H1 (cell line): Measurements from ENCODE around the gene SGCD. TPM values are rescaled to one million over a fixed set of nuclear protein-coding genes. Genes with fewer than 3 reads are reported as not detected.

ENCODE experiments used
- CTCF ChIP-seq, 3 experiments: IDR thresholded peaks; 1 replicate in 2 of 3; 2 replicates in 1 of 3; pipeline versions ENCODE4 v1.5.1 to v1.6.1; 2011; ENCODE audit warnings: low read length in 3 of 3, mild to moderate bottlenecking in 3 of 3, inconsistent platforms in 2 of 3, low read depth in 1 of 3, moderate library complexity in 1 of 3; ENCODE audit not compliant: insufficient read depth in 1 of 3; ENCODE audit errors: control extremely low read depth in 1 of 3
- E2F6 ChIP-seq: IDR thresholded peaks from 2 replicates; pipeline ENCODE4 v1.6.1; 2012; ENCODE audit warnings: inconsistent platforms
- POLR2AphosphoS5 ChIP-seq: IDR thresholded peaks from 2 replicates; pipeline ENCODE4 v1.6.1; 2011; ENCODE audit warnings: low read depth, low read length
- polyA plus RNA-seq, 7 experiments: library from polyadenylated mRNA; depleted of rRNA in 3 of 7; stranded (reverse) in 5 of 7; unstranded in 2 of 7; fragments of >200 nt in 5 of 7; fragments of 200-250 nt in 2 of 7; gene quantifications; 1 replicate in 5 of 7; 2 replicates in 1 of 7; 4 replicates in 1 of 7; pipeline versions ENCODE4 v1.2.1 to v1.2.3, GENCODE V29; 2011 to 2013; ENCODE audit warnings: missing spikeins in 2 of 7, mixed read lengths in 2 of 7
- total RNA-seq: library from RNA; stranded (reverse); fragmentation: NEBNext Ultra II Directional; extraction: Animal tissue kit (Norgen Biotek cat#: 25700); gene quantifications from 2 replicates; pipeline ENCODE4 v1.2.1, GENCODE V29; 2021

SGCD gene
- total and polyA plus RNA-seq, 2 of the 8 experiments (the other 6 are each of a cell fraction or from before 2014, with no cell fraction given), result 0.04 to 0.08 TPM

GRCh38 chr5:156405988-156406387 lies 79.0 kb downstream of the SGCD start (continued):
- no peak for TF ChIP-seq CTCF (IDR thresholded peaks at IDR 0.05; ENCODE audit: control extremely low read depth in 1 of 3, insufficient read depth in 1 of 3, low read depth in 1 of 3, low read length in 3 of 3)
- no peak for TF ChIP-seq E2F6
- no peak for TF ChIP-seq POLR2AphosphoS5
